HG02973 (cell line): ENCODE measurements around the gene OR4F6.
"Not testable (repeated sequence)": the region's sequence is repeated elsewhere in the genome, so short reads cannot be mapped to it uniquely, and the experiment has no call there.

Experiments
- ATAC-seq: cut with Tn5 transposase; IDR thresholded peaks from one replicate; pipeline ENCODE4 v1.9.1; 2021; ENCODE audit warnings: moderate library complexity; ENCODE audit not compliant: unreplicated experiment

Gene OR4F6, protein sequence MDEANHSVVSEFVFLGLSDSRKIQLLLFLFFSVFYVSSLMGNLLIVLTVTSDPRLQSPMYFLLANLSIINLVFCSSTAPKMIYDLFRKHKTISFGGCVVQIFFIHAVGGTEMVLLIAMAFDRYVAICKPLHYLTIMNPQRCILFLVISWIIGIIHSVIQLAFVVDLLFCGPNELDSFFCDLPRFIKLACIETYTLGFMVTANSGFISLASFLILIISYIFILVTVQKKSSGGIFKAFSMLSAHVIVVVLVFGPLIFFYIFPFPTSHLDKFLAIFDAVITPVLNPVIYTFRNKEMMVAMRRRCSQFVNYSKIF

DNA sequence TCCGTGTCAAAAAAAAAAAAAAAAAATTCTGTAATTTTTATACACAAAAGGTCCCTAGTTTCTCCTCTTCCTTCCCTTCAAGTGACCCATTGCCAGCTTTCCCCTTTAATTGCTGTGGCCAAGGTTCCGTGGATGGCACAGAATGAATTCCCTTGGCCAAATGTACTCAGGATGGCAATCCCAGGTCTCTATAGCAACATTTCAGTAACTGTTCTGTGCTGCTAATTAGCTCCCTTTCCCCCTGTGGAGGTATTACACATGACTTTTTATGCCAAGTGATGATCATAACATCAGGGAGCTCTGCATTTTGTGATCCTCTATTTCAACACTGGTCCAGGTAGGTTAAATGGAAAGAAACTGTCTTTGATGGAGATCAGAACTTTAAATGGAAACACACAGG, at the start of gene OR4F6:
Gene OR4F6, plus strand, starts transcription at position 301 of the 400 bp plus-strand sequence. CDS start 2,211 bp downstream, outside the sequence.
- ATAC-seq = no peak

DNA sequence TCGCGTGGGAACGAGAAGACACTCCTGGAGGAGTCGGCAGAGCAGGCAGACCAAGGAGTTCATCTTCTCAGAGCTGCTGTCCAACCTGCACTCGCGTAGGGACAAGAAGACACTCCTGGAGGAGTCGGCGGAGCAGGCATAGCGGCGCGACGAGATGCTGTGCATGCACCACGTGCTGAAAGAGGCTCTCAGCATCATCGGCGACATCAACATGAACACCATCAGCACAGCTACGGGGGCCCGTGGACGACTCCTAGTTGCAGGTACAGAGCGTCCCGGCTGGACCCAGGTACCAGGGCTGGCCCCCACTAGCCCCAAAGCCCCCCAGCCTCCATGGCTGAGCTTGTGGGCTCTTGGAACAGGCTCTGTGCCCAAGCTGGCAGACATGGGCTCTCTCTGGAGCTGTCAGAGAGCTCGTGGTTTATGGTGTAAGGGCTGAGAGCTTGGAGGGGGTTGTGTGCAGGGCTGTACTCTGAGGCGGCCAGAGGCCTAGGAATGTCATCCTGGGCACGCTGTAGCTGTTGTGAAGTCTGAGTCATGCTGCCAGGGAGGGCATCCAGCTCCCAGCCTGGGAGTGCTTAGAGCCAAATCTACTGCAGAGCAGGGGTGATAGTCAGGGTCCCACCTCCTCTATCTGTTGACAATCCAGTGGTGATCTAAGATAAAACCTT, 38.5 kb upstream of the OR4F6 start:
- ATAC-seq = not testable (repeated sequence)

- not testable (repeated sequence) for ATAC-seq
These were observed 38.0 kb upstream of the OR4F6 start for GRCh38 chr15:101765340-101765671.

- no peak for ATAC-seq
These were observed 37.4 kb upstream of the OR4F6 start for GRCh38 chr15:101765772-101766456.

DNA sequence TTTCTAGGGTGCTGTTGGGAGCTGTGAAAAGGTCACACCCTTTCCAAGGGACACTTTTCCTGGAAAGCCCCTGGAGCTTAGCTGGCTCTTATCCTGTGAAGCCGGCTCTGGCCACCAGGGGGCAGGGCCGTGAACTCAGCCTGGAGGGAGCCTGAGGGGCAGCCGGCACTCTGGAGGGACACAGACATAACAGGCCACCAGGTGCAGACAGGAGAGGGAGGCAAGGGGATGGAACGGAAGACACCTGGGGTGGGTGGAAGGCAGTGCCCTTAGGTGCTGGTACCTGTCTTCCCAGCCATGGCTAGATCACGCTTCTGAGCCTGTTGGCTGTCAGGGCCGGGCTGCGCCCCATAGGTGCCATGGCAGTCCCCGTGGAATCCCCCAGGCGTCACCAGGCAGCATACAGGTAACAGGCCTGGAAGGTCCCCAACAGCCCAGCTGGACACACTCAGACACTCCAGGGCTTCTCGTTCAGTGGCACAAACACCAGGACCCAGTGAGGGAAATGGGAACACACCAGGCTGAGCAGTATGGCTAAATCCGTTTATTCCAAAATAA, 36.1 kb upstream of the OR4F6 start:
- not testable (repeated sequence) for ATAC-seq

GRCh38 chr15:101772921-101773320, 30.4 kb upstream of the OR4F6 start:
- no peak for ATAC-seq

DNA sequence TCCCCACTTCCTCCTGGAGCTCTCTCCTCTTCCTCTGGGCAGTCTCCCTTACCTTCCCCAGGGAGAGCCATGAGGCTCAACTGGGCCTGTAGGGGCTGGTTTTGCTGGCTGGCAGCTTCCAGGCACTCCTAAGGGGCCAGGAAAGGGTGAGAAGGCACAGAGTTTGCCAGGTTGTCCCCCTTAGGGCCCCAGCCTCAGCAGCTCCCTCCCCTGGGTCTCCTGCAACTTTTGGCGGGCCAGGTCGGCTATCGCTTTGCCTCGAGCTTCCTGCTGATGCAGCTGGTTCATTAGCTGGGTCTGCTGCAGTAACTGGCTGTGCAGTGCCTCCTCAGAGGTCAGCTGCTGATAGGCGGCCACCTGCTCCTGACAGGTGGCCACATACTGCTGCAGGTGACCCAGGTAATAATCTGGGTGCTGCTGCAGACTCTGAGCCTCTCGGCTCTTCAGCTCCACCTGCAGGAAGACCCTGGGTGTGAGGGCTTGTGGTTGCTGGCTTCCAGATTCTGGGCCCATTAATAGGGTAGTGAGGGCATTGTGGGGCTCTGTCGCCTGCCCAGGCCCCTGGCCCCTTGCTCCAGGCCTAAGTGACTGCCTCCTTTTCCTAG, 29.7 kb upstream of the OR4F6 start:
- ATAC-seq = no peak

DNA sequence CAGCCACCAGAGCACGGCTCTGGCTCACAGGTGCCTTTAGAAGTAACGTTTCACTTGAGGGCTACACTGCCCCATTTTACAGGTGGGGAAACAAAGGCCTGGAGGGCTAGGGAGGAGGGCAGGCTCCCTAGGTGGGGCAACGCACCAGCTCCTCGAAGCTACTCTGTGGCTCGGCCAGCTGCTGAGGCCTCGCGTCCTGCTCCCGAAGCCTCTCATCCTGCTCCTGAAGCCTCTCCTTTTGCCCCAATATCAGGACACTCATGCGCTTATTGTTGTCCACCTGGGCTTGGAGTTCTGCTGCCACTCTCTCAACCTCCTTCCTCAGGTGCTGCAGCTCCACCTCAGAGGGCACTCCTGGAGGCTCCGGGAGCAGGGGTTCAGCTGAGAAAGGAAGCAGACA, 28.2 kb upstream of the OR4F6 start:
- ATAC-seq = no peak

GRCh38 chr15:101778576-101778975, 24.7 kb upstream of the OR4F6 start:
- ATAC-seq = not testable (repeated sequence)

DNA sequence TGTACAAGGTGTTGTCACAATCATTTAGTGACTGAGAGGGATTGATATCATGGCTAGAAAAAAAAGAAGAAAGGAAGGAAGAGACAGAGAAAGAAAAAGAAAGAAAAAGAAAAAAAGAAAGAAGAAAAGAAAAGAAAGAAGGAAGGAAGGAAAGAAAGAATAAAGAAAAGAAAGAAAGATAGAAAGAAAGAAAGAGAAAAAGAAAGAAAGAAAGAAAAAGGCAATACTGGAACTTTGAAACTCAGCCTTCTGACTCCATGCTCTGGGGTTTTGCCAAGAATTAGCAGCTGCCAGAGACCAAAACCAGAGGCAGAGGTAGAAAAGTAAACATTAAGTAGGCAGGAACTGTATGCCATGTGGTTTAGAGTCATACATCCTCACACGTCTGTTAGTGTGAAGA, 23.1 kb upstream of the OR4F6 start:
- not testable (repeated sequence) for ATAC-seq

DNA sequence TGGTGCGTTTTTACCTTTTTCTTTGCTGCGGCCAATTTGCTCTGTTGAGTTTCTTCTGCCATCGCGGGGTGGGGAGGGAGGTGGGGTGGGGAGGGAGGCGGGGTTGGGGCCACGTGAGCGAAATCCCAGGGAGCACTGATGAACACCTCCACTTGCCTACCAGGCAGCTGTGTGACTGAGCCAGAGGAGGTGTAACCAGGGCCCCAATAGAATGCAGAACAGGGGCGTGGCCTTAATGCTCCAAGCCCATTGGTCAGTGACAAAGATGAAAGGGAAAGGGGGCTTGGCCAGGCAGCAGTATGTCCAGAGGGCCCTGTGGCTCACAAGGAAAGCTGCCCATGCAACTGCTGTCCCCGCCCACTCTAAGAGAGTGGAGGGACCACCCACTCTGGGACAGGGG, 21.4 kb upstream of the OR4F6 start:
- no peak for ATAC-seq

GRCh38 chr15:101784644-101785043, 18.7 kb upstream of the OR4F6 start:
- no peak for ATAC-seq

DNA sequence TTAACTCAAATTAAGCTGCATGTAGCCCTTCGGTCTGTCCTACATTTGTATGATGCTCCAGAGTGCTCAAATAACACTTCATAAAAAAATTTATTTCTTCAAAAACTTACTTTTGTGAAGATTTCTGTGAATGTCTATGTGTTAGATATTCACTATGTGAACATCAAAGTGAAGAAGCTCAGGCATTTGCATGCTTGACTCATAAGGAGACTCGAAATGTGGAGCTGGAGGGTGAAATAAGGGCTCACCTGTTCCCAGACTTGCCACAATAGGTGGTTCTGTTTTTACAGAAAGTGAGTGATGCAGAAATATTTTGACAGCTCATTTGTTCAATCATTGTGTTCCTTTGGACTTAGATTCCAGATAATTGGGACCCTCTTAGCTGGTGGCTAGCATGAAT, 16.9 kb upstream of the OR4F6 start:
- not testable (repeated sequence) for ATAC-seq

- not testable (repeated sequence) for ATAC-seq
These were observed 15.3 kb upstream of the OR4F6 start for GRCh38 chr15:101788001-101788400.

DNA sequence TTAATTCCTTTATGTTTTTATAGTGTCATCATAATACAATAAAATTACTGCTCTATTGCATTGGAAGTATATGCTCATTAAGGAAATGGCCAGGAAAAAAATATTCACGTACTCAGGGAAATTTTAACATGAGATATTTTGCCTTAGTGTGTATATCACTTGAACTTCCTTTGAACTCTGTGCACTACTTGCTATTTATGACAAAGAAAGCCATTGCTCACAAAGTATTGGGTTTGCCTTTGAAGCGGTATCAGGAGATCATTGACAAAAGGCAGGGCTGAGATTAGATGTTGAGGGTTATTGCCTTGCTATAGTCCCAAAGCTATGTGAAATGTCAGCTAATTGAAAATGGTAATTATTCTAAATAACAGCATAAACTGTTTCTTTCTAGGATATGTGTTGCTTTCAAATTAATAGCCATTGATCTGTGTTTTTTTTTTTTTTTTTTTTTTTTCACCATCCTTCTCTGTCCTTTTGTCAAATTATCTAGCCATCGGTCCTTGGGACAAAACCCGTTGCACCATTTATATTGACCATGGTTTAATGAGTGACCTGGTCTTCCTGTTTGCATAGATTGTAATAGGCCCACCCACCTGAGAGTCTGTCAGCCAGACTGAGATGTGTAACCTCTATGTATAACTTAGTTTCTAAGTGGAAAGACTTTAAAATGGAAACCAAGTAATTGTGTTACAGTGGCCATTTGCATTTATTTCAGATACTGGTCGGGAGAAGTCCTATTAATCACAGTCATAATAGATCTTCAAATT, 14.6 kb upstream of the OR4F6 start:
- ATAC-seq = not testable (repeated sequence)

- ATAC-seq = not testable (repeated sequence)
These were observed 12.6 kb upstream of the OR4F6 start for GRCh38 chr15:101790748-101791147.

- not testable (repeated sequence) for ATAC-seq
These were observed 9.3 kb upstream of the OR4F6 start for GRCh38 chr15:101793981-101794380.

DNA sequence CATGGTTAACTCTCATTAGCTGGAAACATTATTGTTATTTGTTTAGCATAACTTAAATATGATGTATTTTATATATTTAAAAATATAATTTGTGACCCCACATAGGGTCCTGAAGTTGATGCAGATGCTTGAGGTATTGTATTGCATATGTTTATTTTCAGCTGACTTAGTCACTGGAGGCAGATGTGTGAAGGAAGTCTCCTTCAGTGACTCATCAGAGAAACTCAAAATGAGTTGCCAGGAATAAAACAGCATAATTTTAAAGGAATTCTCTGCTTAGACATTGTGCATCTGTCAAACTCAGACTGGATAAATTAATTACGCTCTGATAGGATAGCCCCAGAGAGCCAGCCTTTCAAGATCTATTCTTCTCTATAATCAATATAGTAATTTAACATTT, 7.9 kb upstream of the OR4F6 start:
- no peak for ATAC-seq

- no peak for ATAC-seq
These were observed 3.6 kb upstream of the OR4F6 start for GRCh38 chr15:101799665-101800064.

GRCh38 chr15:101801048-101801447, 2.3 kb upstream of the OR4F6 start:
- ATAC-seq = no peak
